Uterus (tissue), 2 donors: ENCODE data around the gene WDFY4.

Source experiments
- POLR2A ChIP-seq, 2 donors: fragments of 450-650 bp; IDR thresholded peaks; one replicate each; pipeline ENCODE4 v1.6.1; 2016; ENCODE audit warnings: antibody characterized with exemption in 2 of 2, mild to moderate bottlenecking in 1 of 2, moderate library complexity in 1 of 2
- TF ChIP-seq, protein P1 (sequence below), 4 experiments: fragments of 200-600 bp in 2 of 4; fragments of 450-650 bp in 2 of 4; sonication (generic) in 2 of 4; IDR thresholded peaks; one replicate each; pipeline ENCODE4 v1.5.1; 2016 to 2019; ENCODE audit warnings: antibody characterized with exemption in 4 of 4, mild to moderate bottlenecking in 2 of 4, moderate library complexity in 1 of 4

DNA sequence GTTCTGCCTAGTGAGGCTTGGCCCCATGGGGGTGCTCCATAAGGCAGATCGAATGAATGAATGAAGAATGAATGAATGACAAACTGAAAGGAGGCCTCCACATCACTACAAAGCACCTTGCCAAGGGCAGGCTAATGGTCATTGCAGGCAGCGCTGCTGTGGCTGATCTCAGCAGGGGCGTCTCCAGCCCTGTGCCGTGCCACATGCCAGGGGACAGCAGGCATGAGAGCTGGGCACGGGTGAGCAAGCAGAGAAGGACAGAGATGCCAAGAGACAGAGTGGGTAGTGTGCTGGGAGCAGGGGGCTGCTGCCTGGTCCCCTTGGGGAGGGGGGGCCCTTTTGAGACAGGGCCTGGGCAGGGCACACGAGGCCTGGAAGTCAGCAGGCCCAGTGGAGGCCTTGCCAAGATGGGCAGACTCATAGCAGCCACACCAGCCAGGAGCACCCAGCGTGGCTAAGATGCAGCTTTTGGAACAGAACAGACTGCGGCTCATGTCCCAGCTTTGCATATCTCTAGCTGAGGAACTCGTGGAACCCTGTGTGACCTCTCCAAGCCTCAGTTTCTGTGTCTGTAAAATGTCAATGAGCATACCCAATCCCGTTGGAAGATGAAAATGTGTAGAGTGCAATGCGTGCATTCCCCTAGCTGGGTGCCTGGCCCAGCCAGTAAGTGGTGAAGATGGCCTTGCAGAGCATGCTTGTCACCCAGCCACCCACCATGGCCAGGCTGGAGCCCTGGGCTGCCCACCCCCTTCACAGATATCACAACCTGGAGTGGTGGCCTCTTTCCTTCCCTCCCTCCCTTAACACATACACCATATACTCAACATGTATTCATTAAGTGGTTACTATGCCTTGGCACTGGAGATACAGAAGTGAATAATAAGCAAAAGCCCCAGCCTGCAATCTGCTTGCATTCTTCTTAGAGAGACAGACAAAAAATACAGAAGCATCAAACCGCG lies 316.0 kb downstream of the WDFY4 start:
- TF ChIP-seq, protein P1, sequence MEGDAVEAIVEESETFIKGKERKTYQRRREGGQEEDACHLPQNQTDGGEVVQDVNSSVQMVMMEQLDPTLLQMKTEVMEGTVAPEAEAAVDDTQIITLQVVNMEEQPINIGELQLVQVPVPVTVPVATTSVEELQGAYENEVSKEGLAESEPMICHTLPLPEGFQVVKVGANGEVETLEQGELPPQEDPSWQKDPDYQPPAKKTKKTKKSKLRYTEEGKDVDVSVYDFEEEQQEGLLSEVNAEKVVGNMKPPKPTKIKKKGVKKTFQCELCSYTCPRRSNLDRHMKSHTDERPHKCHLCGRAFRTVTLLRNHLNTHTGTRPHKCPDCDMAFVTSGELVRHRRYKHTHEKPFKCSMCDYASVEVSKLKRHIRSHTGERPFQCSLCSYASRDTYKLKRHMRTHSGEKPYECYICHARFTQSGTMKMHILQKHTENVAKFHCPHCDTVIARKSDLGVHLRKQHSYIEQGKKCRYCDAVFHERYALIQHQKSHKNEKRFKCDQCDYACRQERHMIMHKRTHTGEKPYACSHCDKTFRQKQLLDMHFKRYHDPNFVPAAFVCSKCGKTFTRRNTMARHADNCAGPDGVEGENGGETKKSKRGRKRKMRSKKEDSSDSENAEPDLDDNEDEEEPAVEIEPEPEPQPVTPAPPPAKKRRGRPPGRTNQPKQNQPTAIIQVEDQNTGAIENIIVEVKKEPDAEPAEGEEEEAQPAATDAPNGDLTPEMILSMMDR (IDR thresholded peaks at IDR 0.05), result no peak
- no peak for TF ChIP-seq POLR2A (IDR thresholded peaks at IDR 0.05)
